Panc1 (cell line): Measurements from ENCODE around the gene FAM222B. TPM values are rescaled to one million over a fixed set of nuclear protein-coding genes. Genes with fewer than 3 reads are reported as not detected.

Experiments
- ATAC-seq: fragments of 200-7000 bp; cut with Tn5 transposase; 2 replicates; pipeline ENCODE4 v1.9.1; 2020; ENCODE audit warnings: mild to moderate bottlenecking, moderate library complexity
- BruUV-seq: library from RNA; stranded (reverse); fragments of 400-500 nt; replicated peaks from 2 replicates; lab custom pipeline; 2021; lab: Mats Ljungman, UMichigan
- CTCF ChIA-PET: fragments of 300-600 bp; sonication (Branson Sonifier 250); formaldehyde crosslinking; loops from one replicate; lab custom pipeline; 2022; ENCODE audit warnings: antibody characterized with exemption; lab: Charles Lee
- POLR2A ChIA-PET: fragments of 300-600 bp; sonication (Branson Sonifier 250); formaldehyde crosslinking; loops from one replicate; lab custom pipeline; 2022; ENCODE audit warnings: antibody characterized with exemption; lab: Charles Lee
- DNase-seq: peaks from one replicate; pipeline ENCODE4 v3.0.0-alpha.2; 2010; ENCODE audit warnings: low read depth, low spot score
- H3K27ac ChIP-seq: 2 replicates; pipeline ENCODE4 v1.5.1; 2011; ENCODE audit warnings: mild to moderate bottlenecking, low read length, inconsistent platforms
- H3K27me3 ChIP-seq: fragments of 200-500 bp; sonication (Bioruptor generic); 2 replicates; pipeline ENCODE4 v1.6.0; 2014; ENCODE audit warnings: low read length, inconsistent platforms; ENCODE audit not compliant: control insufficient read depth, insufficient read depth
- H3K36me3 ChIP-seq: fragments of 200-500 bp; sonication (Bioruptor generic); 2 replicates; pipeline ENCODE4 v1.5.1; 2014; ENCODE audit warnings: inconsistent platforms, mild to moderate bottlenecking, low read length, moderate library complexity; ENCODE audit not compliant: control insufficient read depth, insufficient read depth
- H3K4me1 ChIP-seq: 2 replicates; pipeline ENCODE4 v1.5.1; 2011; ENCODE audit warnings: inconsistent platforms, mild to moderate bottlenecking, low read length, moderate library complexity; ENCODE audit not compliant: control insufficient read depth, insufficient read depth
- H3K4me3 ChIP-seq, 2 experiments: 2 replicates each; pipeline ENCODE4 v1.5.1; 2011 to 2012; ENCODE audit warnings: low read depth in 2 of 2, low read length in 2 of 2, mild to moderate bottlenecking in 2 of 2, inconsistent platforms in 1 of 2, moderate library complexity in 1 of 2
- H3K9me3 ChIP-seq: fragments of 200-500 bp; sonication (Bioruptor generic); 2 replicates; pipeline ENCODE4 v1.5.1; 2014; ENCODE audit warnings: low read depth, mild to moderate bottlenecking, inconsistent platforms, low read length, moderate library complexity; ENCODE audit not compliant: control insufficient read depth, insufficient read depth
- CTCF ChIP-seq: fragments of 450-650 bp; IDR thresholded peaks from 2 replicates; pipeline ENCODE4 v1.5.1; 2017; ENCODE audit warnings: mild to moderate bottlenecking
- POLR2AphosphoS5 ChIP-seq: IDR thresholded peaks from 2 replicates; pipeline ENCODE4 v1.6.1; 2012; ENCODE audit warnings: mild to moderate bottlenecking, low read depth, low read length, moderate library complexity
- SIN3A ChIP-seq: IDR thresholded peaks from 2 replicates; pipeline ENCODE4 v1.6.1; 2012; ENCODE audit warnings: low read depth, mild to moderate bottlenecking, low read length, moderate library complexity, borderline replicate concordance; ENCODE audit not compliant: insufficient read depth
- TCF7L2 ChIP-seq: IDR thresholded peaks from 2 replicates; pipeline ENCODE4 v1.6.1; 2011; ENCODE audit warnings: mild to moderate bottlenecking, low read depth, low read length, inconsistent platforms
- in situ Hi-C: cut with HindIII; loops from 2 replicates; pipeline ENCODE4 v1.10.0; 2016; ENCODE audit warnings: low sequenced_read_pairs, low pct_unique_long_range_greater_than_20kb
- intact Hi-C: fragments of 100-400 bp; cut with micrococcal nuclease; formaldehyde crosslinking; loops from one replicate; pipeline ENCODE4 v1.10.0; 2022; ENCODE audit not compliant: unreplicated experiment
- total RNA-seq: library from RNA; stranded (reverse); gene quantifications from one replicate; pipeline ENCODE4 v1.2.1, GENCODE V29; 2021; ENCODE audit not compliant: unreplicated experiment
- TF ChIP-seq, protein P1 (sequence below), 2 experiments: IDR thresholded peaks; 2 replicates each; pipeline ENCODE4 v1.6.1; 2011 to 2012; ENCODE audit warnings: low read depth in 2 of 2, control low read depth in 1 of 2, low read length in 1 of 2, mild to moderate bottlenecking in 1 of 2, moderate library complexity in 1 of 2; ENCODE audit not compliant: insufficient read depth in 1 of 2

FAM222B gene
- total RNA-seq, 1 experiment from 2014 or later: 38.5 TPM

- intact Hi-C loops (no loop called here), in situ Hi-C loops (no loop called here)
- BruUV-seq: no TSS peak
- no peaks in the 10 kb centered on the region for H3K27me3 ChIP-seq
- DNase-seq: no peak
- no peaks in the 10 kb centered on the region for H3K36me3 ChIP-seq
- no peak for TF ChIP-seq POLR2AphosphoS5
- TF ChIP-seq CTCF: no peak
- no peak for TF ChIP-seq TCF7L2
- TF ChIP-seq, protein P1, sequence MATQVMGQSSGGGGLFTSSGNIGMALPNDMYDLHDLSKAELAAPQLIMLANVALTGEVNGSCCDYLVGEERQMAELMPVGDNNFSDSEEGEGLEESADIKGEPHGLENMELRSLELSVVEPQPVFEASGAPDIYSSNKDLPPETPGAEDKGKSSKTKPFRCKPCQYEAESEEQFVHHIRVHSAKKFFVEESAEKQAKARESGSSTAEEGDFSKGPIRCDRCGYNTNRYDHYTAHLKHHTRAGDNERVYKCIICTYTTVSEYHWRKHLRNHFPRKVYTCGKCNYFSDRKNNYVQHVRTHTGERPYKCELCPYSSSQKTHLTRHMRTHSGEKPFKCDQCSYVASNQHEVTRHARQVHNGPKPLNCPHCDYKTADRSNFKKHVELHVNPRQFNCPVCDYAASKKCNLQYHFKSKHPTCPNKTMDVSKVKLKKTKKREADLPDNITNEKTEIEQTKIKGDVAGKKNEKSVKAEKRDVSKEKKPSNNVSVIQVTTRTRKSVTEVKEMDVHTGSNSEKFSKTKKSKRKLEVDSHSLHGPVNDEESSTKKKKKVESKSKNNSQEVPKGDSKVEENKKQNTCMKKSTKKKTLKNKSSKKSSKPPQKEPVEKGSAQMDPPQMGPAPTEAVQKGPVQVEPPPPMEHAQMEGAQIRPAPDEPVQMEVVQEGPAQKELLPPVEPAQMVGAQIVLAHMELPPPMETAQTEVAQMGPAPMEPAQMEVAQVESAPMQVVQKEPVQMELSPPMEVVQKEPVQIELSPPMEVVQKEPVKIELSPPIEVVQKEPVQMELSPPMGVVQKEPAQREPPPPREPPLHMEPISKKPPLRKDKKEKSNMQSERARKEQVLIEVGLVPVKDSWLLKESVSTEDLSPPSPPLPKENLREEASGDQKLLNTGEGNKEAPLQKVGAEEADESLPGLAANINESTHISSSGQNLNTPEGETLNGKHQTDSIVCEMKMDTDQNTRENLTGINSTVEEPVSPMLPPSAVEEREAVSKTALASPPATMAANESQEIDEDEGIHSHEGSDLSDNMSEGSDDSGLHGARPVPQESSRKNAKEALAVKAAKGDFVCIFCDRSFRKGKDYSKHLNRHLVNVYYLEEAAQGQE (IDR thresholded peaks at IDR 0.05; ENCODE audit: insufficient read depth in 1 of 2, low read depth in 2 of 2, low read length in 1 of 2): no peak
- TF ChIP-seq SIN3A: no peak
- no peak overlapping the region for H3K4me3 ChIP-seq
- no peaks in the 10 kb centered on the region for H3K9me3 ChIP-seq
- ChIA-PET CTCF (interaction anchor here (0.7 to 0.8 kb wide), 2 partner anchors 14 to 739 kb away, joined by 4 to 5 read pairs; partner anchors contain the start of gene FAM222B), POLR2A (interaction anchor here (0.6 to 0.7 kb wide), 2 partner anchors 13 to 30 kb away, joined by 3 to 4 read pairs; no protein-coding TSS in a partner anchor)
- peak; percentile 53; the same call in 1 of the 2 replicates for ATAC-seq
- no peaks in the 10 kb centered on the region for H3K4me1 ChIP-seq
- no peak overlapping the region for H3K27ac ChIP-seq
Observed at GRCh38 chr17:28828294-28829040, 14.1 kb downstream of the FAM222B start.

DNA sequence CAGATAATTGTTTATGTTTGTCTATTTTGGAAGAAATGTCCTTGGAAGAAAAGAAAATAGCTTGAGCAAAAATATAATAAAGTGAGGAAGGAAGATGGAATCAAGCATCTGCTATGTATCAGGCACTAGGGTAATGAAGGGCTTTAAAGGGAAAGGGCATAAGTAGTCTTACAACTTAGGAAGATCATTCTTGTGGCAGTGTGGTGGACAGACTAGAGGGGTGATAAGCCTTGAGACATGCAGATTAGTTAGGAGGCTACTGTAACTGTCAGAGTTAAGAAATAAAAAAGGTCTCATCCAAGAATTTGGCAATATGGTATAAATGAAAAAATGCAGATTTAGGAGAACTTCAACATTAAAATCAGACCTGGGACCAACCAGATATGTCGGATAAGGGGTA is 14.9 kb downstream of the FAM222B start:
- BruUV-seq: no TSS peak
- Histone ChIP-seq H3K4me3 (no peak overlapping the region), H3K27ac (no peak overlapping the region), H3K36me3 (no peaks in the 10 kb centered on the region), H3K4me1 (no peaks in the 10 kb centered on the region), H3K27me3 (no peaks in the 10 kb centered on the region), H3K9me3 (no peaks in the 10 kb centered on the region)
- ChIA-PET CTCF (interaction anchor here (0.7 to 1.8 kb wide), 2 partner anchors 64 to 740 kb away, joined by 4 to 6 read pairs; no protein-coding TSS in a partner anchor), POLR2A (interaction anchor here (0.6 kb wide), 1 partner anchor 12 kb away, joined by 4 read pairs; no protein-coding TSS in a partner anchor)
- no peak for TF ChIP-seq CTCF
- no peak for TF ChIP-seq SIN3A
- TF ChIP-seq TCF7L2: no peak
- DNase-seq (no peak), ATAC-seq (0 out of 2 replicates have a peak, but pooled peaks have one; percentile 56)
- intact Hi-C loops (no loop called here), in situ Hi-C loops (no loop called here)
